ENCODE data around the gene USP11.

USP11 gene

DNA sequence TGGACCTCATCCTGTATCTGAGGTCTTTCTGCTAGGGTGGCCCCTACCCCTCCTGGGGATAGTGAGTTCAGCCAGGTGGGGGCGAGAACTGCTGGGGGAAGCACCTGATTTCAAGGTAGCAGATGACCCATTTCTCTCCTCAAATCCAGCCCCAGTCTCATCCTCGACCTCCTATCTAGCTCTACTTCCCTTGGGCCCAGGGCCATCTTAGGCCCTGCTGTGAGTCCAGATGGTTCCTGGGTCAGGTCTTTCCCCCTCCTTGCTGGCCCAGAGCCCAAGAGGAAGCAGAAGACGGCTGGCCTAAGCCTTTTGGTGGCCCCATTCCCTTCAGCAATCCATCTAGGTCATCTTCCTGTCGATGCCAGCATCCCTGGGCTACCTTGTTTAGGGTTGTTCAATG lies 11.1 kb upstream of the USP11 start:
- ChIA-PET CTCF (no interaction called here), POLR2A (no interaction called here)
- TF ChIP-seq, protein P1, sequence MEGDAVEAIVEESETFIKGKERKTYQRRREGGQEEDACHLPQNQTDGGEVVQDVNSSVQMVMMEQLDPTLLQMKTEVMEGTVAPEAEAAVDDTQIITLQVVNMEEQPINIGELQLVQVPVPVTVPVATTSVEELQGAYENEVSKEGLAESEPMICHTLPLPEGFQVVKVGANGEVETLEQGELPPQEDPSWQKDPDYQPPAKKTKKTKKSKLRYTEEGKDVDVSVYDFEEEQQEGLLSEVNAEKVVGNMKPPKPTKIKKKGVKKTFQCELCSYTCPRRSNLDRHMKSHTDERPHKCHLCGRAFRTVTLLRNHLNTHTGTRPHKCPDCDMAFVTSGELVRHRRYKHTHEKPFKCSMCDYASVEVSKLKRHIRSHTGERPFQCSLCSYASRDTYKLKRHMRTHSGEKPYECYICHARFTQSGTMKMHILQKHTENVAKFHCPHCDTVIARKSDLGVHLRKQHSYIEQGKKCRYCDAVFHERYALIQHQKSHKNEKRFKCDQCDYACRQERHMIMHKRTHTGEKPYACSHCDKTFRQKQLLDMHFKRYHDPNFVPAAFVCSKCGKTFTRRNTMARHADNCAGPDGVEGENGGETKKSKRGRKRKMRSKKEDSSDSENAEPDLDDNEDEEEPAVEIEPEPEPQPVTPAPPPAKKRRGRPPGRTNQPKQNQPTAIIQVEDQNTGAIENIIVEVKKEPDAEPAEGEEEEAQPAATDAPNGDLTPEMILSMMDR (IDR thresholded peaks at IDR 0.05; ENCODE audit: control extremely low read depth, extremely low read depth, low read depth, missing control alignments), result no peak
- DNase-seq (ENCODE audit: extremely low spot score), result no peak

DNA sequence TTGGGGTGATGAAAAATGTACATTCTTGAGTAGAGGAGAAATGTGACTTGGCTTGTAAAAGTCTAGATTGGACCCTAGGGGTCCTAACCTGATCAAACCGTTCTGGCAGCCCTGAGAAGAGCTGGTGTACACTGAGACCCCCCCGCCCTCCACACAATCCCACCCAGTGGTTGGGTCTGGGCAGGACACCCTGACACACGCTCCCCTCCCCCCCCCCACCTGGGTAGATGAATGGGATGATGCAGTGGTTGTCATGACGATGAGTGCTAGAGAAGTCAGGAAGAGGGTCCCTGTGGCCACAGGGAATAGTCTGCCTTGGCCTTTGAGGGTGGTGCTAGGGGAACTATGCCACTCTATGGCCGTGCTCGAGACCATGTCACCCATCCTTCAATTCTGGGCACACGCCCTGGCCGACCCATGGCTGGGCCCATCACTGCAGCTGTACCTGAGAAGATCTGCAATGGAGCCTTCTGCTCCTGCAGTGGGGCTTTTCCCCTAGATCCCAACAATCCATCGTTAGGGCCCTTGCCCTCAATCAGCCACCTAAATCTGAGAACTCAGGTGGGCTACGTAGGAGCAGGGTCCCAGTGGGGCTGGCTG lies 10.0 kb upstream of the USP11 start:
- POLR2A ChIA-PET, result no interaction called here
- CTCF ChIA-PET, result no interaction called here
- TF ChIP-seq, protein P1 (IDR thresholded peaks at IDR 0.05; ENCODE audit: control extremely low read depth, extremely low read depth, low read depth, missing control alignments), result no peak
- no peak for DNase-seq (ENCODE audit: extremely low spot score)

DNA sequence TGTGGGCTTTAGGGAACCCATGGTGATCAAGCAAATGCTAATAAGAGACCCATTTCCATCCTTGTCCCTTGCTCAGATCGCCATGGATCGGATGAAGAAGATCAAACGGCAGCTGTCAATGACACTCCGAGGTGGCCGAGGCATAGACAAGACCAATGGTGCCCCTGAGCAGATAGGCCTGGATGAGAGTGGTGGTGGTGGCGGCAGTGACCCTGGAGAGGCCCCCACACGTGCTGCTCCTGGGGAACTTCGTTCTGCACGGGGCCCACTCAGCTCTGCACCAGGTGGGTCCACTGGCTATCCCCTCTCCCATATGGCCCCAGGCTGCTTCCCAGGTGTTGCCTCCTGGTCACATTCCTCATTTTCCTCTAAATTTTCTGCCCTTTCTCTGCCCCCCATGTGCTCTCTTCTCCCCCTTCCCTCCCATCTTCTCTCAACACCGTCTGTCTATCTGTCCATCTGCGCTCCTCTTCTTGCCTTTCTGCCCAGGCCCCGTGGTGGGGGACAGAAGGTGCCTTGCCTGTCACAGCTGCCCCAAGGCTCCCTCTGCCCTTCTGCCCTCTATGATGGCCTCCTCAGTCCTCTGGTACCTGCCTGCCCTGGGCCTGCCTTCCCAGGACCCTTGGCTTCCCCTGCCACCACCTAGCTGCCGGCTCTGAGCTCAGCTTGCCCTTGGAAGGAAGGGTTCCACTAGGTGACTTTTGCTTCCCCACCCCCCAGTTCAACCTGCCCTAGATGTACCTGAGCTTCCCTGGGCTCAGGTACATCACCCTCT lies 9.1 kb upstream of the USP11 start:
- TF ChIP-seq, protein P1 (IDR thresholded peaks at IDR 0.05; ENCODE audit: control extremely low read depth, extremely low read depth, low read depth, missing control alignments), result no peak
- ChIA-PET POLR2A (no interaction called here), CTCF (no interaction called here)
- DNase-seq (ENCODE audit: extremely low spot score), result no peak

DNA sequence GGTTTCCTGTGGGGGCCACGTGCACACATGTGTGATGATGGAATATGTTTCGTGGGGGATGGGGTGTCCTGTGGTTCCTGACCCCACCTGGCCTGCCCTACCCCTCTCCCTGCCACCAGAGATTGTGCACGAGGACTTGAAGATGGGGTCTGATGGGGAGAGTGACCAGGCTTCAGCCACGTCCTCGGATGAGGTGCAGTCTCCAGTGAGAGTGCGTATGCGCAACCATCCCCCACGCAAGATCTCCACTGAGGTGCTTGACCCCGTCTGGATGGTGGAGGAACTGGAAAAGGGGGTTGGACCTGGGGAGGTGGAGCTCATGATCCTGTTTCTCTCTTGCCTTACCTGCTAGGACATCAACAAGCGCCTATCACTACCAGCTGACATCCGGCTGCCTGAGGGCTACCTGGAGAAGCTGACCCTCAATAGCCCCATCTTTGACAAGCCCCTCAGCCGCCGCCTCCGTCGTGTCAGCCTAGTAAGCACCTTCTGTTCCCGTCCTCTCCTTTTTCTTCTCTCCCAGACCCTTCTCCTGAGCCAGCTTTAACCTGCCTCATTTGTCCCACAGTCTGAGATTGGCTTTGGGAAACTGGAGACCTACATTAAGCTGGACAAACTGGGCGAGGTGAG lies 8.4 kb upstream of the USP11 start:
- ChIA-PET POLR2A (no interaction called here), CTCF (no interaction called here)
- DNase-seq (ENCODE audit: extremely low spot score), result no peak
- TF ChIP-seq, protein P1 (IDR thresholded peaks at IDR 0.05; ENCODE audit: control extremely low read depth, extremely low read depth, low read depth, missing control alignments), result no peak

DNA sequence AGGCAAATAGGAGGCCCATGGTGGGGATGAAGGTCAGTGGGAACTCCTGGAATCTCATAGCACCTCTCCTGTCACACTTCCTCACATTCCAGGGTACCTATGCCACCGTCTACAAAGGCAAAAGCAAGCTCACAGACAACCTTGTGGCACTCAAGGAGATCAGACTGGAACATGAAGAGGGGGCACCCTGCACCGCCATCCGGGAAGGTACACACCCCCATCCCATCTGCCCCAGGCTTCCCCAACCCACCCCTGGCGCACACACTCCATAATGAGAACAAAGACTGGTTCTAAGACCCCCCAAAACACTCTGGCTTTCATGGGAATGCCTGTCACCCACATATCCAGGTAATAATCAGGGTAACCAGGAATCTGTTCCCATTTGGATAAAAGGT lies 7.9 kb upstream of the USP11 start:
- CTCF ChIA-PET, result no interaction called here
- TF ChIP-seq, protein P1 (IDR thresholded peaks at IDR 0.05; ENCODE audit: control extremely low read depth, extremely low read depth, low read depth, missing control alignments), result no peak
- DNase-seq (ENCODE audit: extremely low spot score), result no peak
- POLR2A ChIA-PET, result no interaction called here

DNA sequence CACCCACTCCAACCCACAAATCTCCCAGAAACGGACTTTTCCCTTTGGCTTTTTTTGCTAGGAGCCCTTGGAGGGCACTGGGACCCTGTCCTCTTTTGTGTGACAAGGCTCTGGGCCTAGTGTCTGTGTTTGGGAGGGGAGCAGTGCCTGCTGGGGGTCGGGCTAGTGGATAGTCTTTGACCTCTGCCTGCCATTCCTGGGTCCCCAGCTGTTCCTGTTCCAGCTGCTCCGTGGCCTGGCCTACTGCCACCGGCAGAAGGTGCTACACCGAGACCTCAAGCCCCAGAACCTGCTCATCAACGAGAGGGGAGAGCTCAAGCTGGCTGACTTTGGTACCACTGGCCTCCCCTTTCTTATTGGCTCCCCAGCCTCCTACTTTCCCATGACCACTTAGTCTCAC lies 6.7 kb upstream of the USP11 start:
- POLR2A ChIA-PET, result no interaction called here

More for the DNA sequence above, 6.7 kb upstream of the USP11 start:
- CTCF ChIA-PET, result no interaction called here
- TF ChIP-seq, protein P1 (IDR thresholded peaks at IDR 0.05; ENCODE audit: control extremely low read depth, extremely low read depth, low read depth, missing control alignments), result no peak
- DNase-seq (ENCODE audit: extremely low spot score), result no peak
